Endothelial cell (in vitro differentiated cells): ENCODE data around the gene COL4A4. TPM values are rescaled to one million over a fixed set of nuclear protein-coding genes. Genes with fewer than 3 reads are reported as not detected.

ENCODE experiments used
- DNase-seq: peaks from one replicate; pipeline ENCODE4 v3.0.0; 2021; ENCODE audit warnings: low spot score
- H3K27ac Mint-ChIP-seq: one replicate; pipeline ENCODE4 v1.8.0; 2021; ENCODE audit warnings: mixed read lengths, inconsistent platforms; ENCODE audit not compliant: unreplicated experiment
- H3K27me3 Mint-ChIP-seq: one replicate; pipeline ENCODE4 v1.8.0; 2021; ENCODE audit warnings: mild to moderate bottlenecking, moderate library complexity, mixed read lengths, inconsistent platforms; ENCODE audit not compliant: unreplicated experiment
- H3K36me3 Mint-ChIP-seq: one replicate; pipeline ENCODE4 v1.8.0; 2021; ENCODE audit warnings: mild to moderate bottlenecking, low read depth, mixed read lengths, inconsistent platforms; ENCODE audit not compliant: unreplicated experiment
- H3K4me1 Mint-ChIP-seq: one replicate; pipeline ENCODE4 v1.8.0; 2021; ENCODE audit warnings: mild to moderate bottlenecking, mixed read lengths, inconsistent platforms; ENCODE audit not compliant: unreplicated experiment
- H3K4me3 Mint-ChIP-seq: one replicate; pipeline ENCODE4 v1.8.0; 2021; ENCODE audit warnings: mild to moderate bottlenecking, mixed read lengths, inconsistent platforms; ENCODE audit not compliant: unreplicated experiment
- H3K9me3 Mint-ChIP-seq: one replicate; pipeline ENCODE4 v1.8.0; 2021; ENCODE audit warnings: mixed read lengths, inconsistent platforms; ENCODE audit not compliant: unreplicated experiment
- CTCF ChIP-seq: fragments of 200-600 bp; sonication (generic); IDR thresholded peaks from one replicate; pipeline ENCODE4 v1.5.0; 2021; ENCODE audit warnings: antibody characterized with exemption; ENCODE audit not compliant: unreplicated experiment
- total RNA-seq: library from RNA; stranded (reverse); fragmentation: NEBNext Ultra II Directional; extraction: Animal tissue kit (Norgen Biotek cat#: 25700); gene quantifications from one replicate; pipeline ENCODE4 v1.2.1, GENCODE V29; 2021; ENCODE audit not compliant: unreplicated experiment

Gene COL4A4
- total RNA-seq, 1 donor from 2014 or later, result 0.15 TPM

GRCh38 chr2:227153758-227154486 lies 10.1 kb downstream of the COL4A4 start:
- no peak overlapping the region for H3K4me3 Mint-ChIP-seq

DNA sequence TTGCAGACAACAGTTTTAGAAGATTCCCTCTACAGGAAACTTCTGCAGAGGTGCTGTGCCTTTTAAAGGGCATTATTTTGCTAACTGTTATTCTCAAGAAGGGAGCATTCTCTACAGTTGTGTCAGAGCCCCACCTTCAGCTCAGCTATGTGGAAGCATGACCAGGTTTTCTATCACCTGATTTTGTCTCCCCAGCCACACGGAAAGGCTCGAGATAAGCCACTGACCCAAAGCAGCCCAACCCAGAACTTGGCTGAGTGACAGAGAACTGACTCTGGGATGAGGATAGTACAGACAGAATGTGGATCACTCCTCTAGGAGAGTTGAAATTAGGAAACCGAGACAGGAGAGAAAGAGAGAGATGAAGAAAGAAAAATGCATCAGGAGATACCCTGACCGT lies 10.7 kb downstream of the COL4A4 start:
- Mint-ChIP-seq H3K27ac (no peak overlapping the region), H3K27me3 (no peaks in the 10 kb centered on the region), H3K36me3 (no peaks in the 10 kb centered on the region), H3K4me3 (no peak overlapping the region), H3K9me3 (no peaks in the 10 kb centered on the region), H3K4me1 (no peaks in the 10 kb centered on the region)
- no peak for DNase-seq
- TF ChIP-seq CTCF, result no peak

More at GRCh38 chr2:227153758-227154486, 10.1 kb downstream of the COL4A4 start:
- no peaks in the 10 kb centered on the region for H3K36me3 Mint-ChIP-seq
- DNase-seq, result no peak
- no peak overlapping the region for H3K27ac Mint-ChIP-seq
- TF ChIP-seq CTCF, result no peak
- H3K27me3 Mint-ChIP-seq, result peaks cover 2% of the 10 kb centered on the region
- H3K4me1 Mint-ChIP-seq, result no peaks in the 10 kb centered on the region
- no peaks in the 10 kb centered on the region for H3K9me3 Mint-ChIP-seq

GRCh38 chr2:227152093-227152766 lies 11.8 kb downstream of the COL4A4 start:
- Mint-ChIP-seq H3K27me3 (no peaks in the 10 kb centered on the region), H3K36me3 (no peaks in the 10 kb centered on the region), H3K9me3 (no peaks in the 10 kb centered on the region), H3K27ac (no peak overlapping the region), H3K4me3 (no peak overlapping the region), H3K4me1 (no peaks in the 10 kb centered on the region)
- TF ChIP-seq CTCF, result no peak
- DNase-seq, result no peak

DNA sequence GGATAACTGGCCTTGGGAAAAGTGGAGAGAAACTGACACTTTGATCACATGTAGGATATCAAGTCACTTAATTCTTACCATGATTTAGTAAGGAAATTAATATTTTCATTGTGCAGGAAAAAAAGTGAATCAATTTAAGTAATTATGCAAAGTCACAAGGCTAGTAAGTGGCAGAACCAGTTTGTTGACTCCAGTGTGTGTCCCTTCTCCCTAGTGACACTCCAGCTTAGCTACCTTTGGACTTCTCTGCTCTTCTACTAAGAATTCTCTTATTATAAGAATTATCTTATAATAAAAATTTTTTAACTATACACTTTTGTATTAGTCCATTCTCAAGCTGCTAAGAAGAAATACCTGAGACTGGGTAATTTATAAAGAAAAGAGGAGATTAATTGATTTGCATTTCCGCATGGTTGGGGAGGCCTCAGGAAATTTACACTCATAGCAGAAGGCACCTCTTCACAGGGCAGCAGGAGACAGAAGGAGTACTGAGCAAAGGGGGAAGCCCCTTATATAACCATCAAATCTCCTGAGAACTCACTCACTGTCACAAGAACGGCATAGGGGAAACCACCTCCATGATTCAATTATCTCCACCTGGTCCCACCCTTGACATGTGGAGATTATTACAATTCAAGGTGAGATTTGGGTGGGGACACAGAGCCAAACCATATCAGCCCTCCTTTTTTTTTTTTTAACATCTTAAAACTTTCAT lies 13.6 kb downstream of the COL4A4 start:
- Mint-ChIP-seq H3K4me1 (no peaks in the 10 kb centered on the region), H3K4me3 (no peak overlapping the region), H3K9me3 (no peaks in the 10 kb centered on the region), H3K27me3 (no peaks in the 10 kb centered on the region), H3K36me3 (no peaks in the 10 kb centered on the region), H3K27ac (no peak overlapping the region)
- no peak for DNase-seq
- TF ChIP-seq CTCF, result no peak
